HG02885 (cell line): ENCODE measurements around the gene RGR.

Source experiments
- ATAC-seq: cut with Tn5 transposase; IDR thresholded peaks from one replicate; pipeline ENCODE4 v1.9.1; 2021; ENCODE audit warnings: mild to moderate bottlenecking; ENCODE audit not compliant: unreplicated experiment, poor library complexity

RGR gene

GRCh38 chr10:84244651-84245270 is at the start of gene RGR:
Gene RGR, plus strand, starts transcription at chr10:84245053. Its CDS starts 38 bp downstream, at chr10:84245091.
- ATAC-seq, result no peak

- no peak for ATAC-seq
Observed at GRCh38 chr10:84196083-84196482, 48.8 kb upstream of the RGR start.

- no peak for ATAC-seq
Observed at GRCh38 chr10:84196941-84197340, 47.9 kb upstream of the RGR start.

GRCh38 chr10:84197643-84198042 is 47.2 kb upstream of the RGR start:
- ATAC-seq, result no peak

- ATAC-seq, result no peak
Observed at GRCh38 chr10:84198206-84198915, 46.5 kb upstream of the RGR start.

- ATAC-seq, result no peak
Observed at GRCh38 chr10:84200537-84201243, 44.2 kb upstream of the RGR start.

GRCh38 chr10:84201244-84201606 is 43.6 kb upstream of the RGR start:
- no peak for ATAC-seq

- ATAC-seq, result no peak
Observed at GRCh38 chr10:84201682-84202081, 43.2 kb upstream of the RGR start.

- no peak for ATAC-seq
Observed at GRCh38 chr10:84202349-84202748, 42.5 kb upstream of the RGR start.

GRCh38 chr10:84204122-84204521 is 40.7 kb upstream of the RGR start:
- peak; percentile 69 for ATAC-seq

GRCh38 chr10:84204610-84205009 is 40.2 kb upstream of the RGR start:
- no peak for ATAC-seq

GRCh38 chr10:84205049-84205852 is 39.6 kb upstream of the RGR start:
- ATAC-seq, result peak; percentile 86

- ATAC-seq, result no peak
Observed at GRCh38 chr10:84205853-84206525, 38.9 kb upstream of the RGR start.

- ATAC-seq, result no peak
Observed at GRCh38 chr10:84208023-84208422, 36.8 kb upstream of the RGR start.

- no peak for ATAC-seq
Observed at GRCh38 chr10:84211566-84211965, 33.3 kb upstream of the RGR start.

- no peak for ATAC-seq
Observed at GRCh38 chr10:84212014-84212413, 32.8 kb upstream of the RGR start.

GRCh38 chr10:84213076-84213475 is 31.8 kb upstream of the RGR start:
- no peak for ATAC-seq

GRCh38 chr10:84214046-84214572 is 30.7 kb upstream of the RGR start:
- ATAC-seq, result no peak

GRCh38 chr10:84214612-84215235 is 30.1 kb upstream of the RGR start:
- ATAC-seq, result peak; percentile 90
